SK-N-SH (cell line): ENCODE measurements around the gene MGME1.

Experiments used
- CTCF ChIP-seq: fragments of 200-600 bp; sonication (generic); IDR thresholded peaks from 2 replicates; pipeline ENCODE4 v1.6.1; 2017; ENCODE audit warnings: antibody characterized with exemption, mild to moderate bottlenecking, moderate library complexity
- EP300 ChIP-seq, 2 experiments: IDR thresholded peaks; 2 replicates each; pipeline versions ENCODE4 v1.4.0 to v1.6.1; 2012; ENCODE audit warnings: borderline replicate concordance in 1 of 2, low read depth in 1 of 2, low read length in 1 of 2
- EZH2phosphoT487 ChIP-seq: fragments of 200-600 bp; sonication (generic); IDR thresholded peaks from 2 replicates; pipeline ENCODE4 v1.6.1; 2017; ENCODE audit warnings: low read depth, mixed run types, mild to moderate bottlenecking, antibody characterized with exemption, moderate library complexity, borderline replicate concordance
- FOXM1 ChIP-seq: IDR thresholded peaks from 2 replicates; pipeline ENCODE4 v1.4.0; 2012; ENCODE audit warnings: low read depth, mild to moderate bottlenecking
- MXI1 ChIP-seq: IDR thresholded peaks from 2 replicates; pipeline ENCODE4 v1.6.1; 2012; ENCODE audit warnings: mild to moderate bottlenecking, low read depth, low read length, improper control_type of control experiment
- RAD21 ChIP-seq: IDR thresholded peaks from 2 replicates; pipeline ENCODE4 v1.6.1; 2012; ENCODE audit warnings: mild to moderate bottlenecking, low read length
- RCOR1 ChIP-seq: fragments of 150-350 bp; IDR thresholded peaks from 2 replicates; pipeline ENCODE4 v1.6.1; 2017; ENCODE audit warnings: antibody characterized with exemption, low read length
- YY1 ChIP-seq: IDR thresholded peaks from 2 replicates; pipeline ENCODE4 v1.4.0; 2012; ENCODE audit warnings: low read depth, mild to moderate bottlenecking

GRCh38 chr20:18018100-18018499 is 49.3 kb downstream of the MGME1 start:
- no peak for TF ChIP-seq EZH2phosphoT487
- TF ChIP-seq CTCF: no peak
- no peak for TF ChIP-seq MXI1
- TF ChIP-seq RAD21: no peak
- TF ChIP-seq EP300 (IDR thresholded peaks at IDR 0.05; ENCODE audit: borderline replicate concordance in 1 of 2, low read depth in 1 of 2, low read length in 1 of 2): no peak
- TF ChIP-seq YY1: no peak
- no peak for TF ChIP-seq FOXM1
- TF ChIP-seq RCOR1: no peak
